NCI-H446 treated with DMSO at 0.1 percent for 48 hours (cell line): Measurements from ENCODE around the gene EMC1.
"Not testable (repeated sequence)": the region's sequence is repeated elsewhere in the genome, so short reads cannot be mapped to it uniquely, and the experiment has no call there.

Experiments
- DNase-seq: peaks from one replicate; lab custom pipeline; 2025; lab: John Stamatoyannopoulos, UW

The EMC1 gene

GRCh38 chr1:19216585-19216984 is 34.7 kb downstream of the EMC1 start:
- not testable (repeated sequence) for DNase-seq

GRCh38 chr1:19213580-19213979 is 37.7 kb downstream of the EMC1 start:
- DNase-seq, result no peak

GRCh38 chr1:19212167-19212566 is 39.2 kb downstream of the EMC1 start:
- no peak for DNase-seq

- DNase-seq, result no peak
Measured at GRCh38 chr1:19210772-19211549, 40.4 kb downstream of the EMC1 start.

GRCh38 chr1:19209990-19210771 is 41.1 kb downstream of the EMC1 start, which contains the start of gene UBR4:
UBR4 (minus strand) TSS chr1:19210266; CDS start chr1:19210248, 18 bp downstream.
- DNase-seq, result peak; percentile 94

GRCh38 chr1:19209439-19209989 is 41.8 kb downstream of the EMC1 start:
- DNase-seq, result no peak

- no peak for DNase-seq
Measured at GRCh38 chr1:19208710-19209438, 42.5 kb downstream of the EMC1 start.

- DNase-seq, result no peak
Measured at GRCh38 chr1:19206947-19207346, 44.4 kb downstream of the EMC1 start.

GRCh38 chr1:19205845-19206244 is 45.5 kb downstream of the EMC1 start:
- no peak for DNase-seq

GRCh38 chr1:19205403-19205802 is 45.9 kb downstream of the EMC1 start:
- no peak for DNase-seq

- no peak for DNase-seq
Measured at GRCh38 chr1:19204446-19205266, 46.7 kb downstream of the EMC1 start.

GRCh38 chr1:19203440-19203839 is 47.9 kb downstream of the EMC1 start:
- peak; percentile 62 for DNase-seq

- no peak for DNase-seq
Measured at GRCh38 chr1:19202396-19202795, 48.9 kb downstream of the EMC1 start.

GRCh38 chr1:19199969-19200604 is 51.2 kb downstream of the EMC1 start:
- no peak for DNase-seq

- no peak for DNase-seq
Measured at GRCh38 chr1:19199329-19199968, 51.9 kb downstream of the EMC1 start.

GRCh38 chr1:19198820-19199219 is 52.5 kb downstream of the EMC1 start:
- DNase-seq, result no peak

GRCh38 chr1:19197845-19198244 is 53.5 kb downstream of the EMC1 start:
- no peak for DNase-seq

- no peak for DNase-seq
Measured at GRCh38 chr1:19196331-19196730, 55.0 kb downstream of the EMC1 start.

GRCh38 chr1:19193004-19193403 is 58.3 kb downstream of the EMC1 start:
- DNase-seq, result no peak

- DNase-seq, result no peak
Measured at GRCh38 chr1:19191811-19192210, 59.5 kb downstream of the EMC1 start.
